Adrenal gland (tissue), 5 donors: ENCODE results near the gene DENND1C.

ENCODE experiments used
- CTCF ChIP-seq, 6 experiments: fragments of 450-650 bp in 4 of 6; fragments of 200-600 bp in 2 of 6; sonication (generic) in 1 of 6; IDR thresholded peaks; 1 replicate in 5 of 6; 2 replicates in 1 of 6; pipeline versions ENCODE4 v1.5.1 to v1.8.0; 2016 to 2021; ENCODE audit warnings: antibody characterized with exemption in 6 of 6, mild to moderate bottlenecking in 2 of 6, moderate library complexity in 1 of 6
- POLR2A ChIP-seq, 2 donors: fragments of 450-650 bp; IDR thresholded peaks; one replicate each; pipeline ENCODE4 v1.6.1; 2017; ENCODE audit warnings: antibody characterized with exemption in 2 of 2, mild to moderate bottlenecking in 2 of 2, moderate library complexity in 1 of 2
- donor health status: DM: no; HTN: no; CAD: no.

GRCh38 chr19:6417713-6418561 is 63.6 kb downstream of the DENND1C start:
- TF ChIP-seq POLR2A (IDR thresholded peaks at IDR 0.05) (no peak), CTCF (IDR thresholded peaks at IDR 0.05) (peak; percentile 36 to 75 (median 60))
